ENCODE data around the gene NKX1-1.

The NKX1-1 gene

GRCh38 chr4:1402516-1403091 lies 3.6 kb downstream of the NKX1-1 start:
- DNase-seq (ENCODE audit: insufficient read length, low spot score) (no peak), FAIRE-seq (no peak)
- TF ChIP-seq CTCF (IDR thresholded peaks at IDR 0.05; ENCODE audit: insufficient read depth, missing control alignments), result no peak

GRCh38 chr4:1402021-1402515 lies 4.2 kb downstream of the NKX1-1 start:
- TF ChIP-seq CTCF (IDR thresholded peaks at IDR 0.05; ENCODE audit: insufficient read depth, missing control alignments), result no peak
- no peak for FAIRE-seq
- no peak for DNase-seq (ENCODE audit: insufficient read length, low spot score)

DNA sequence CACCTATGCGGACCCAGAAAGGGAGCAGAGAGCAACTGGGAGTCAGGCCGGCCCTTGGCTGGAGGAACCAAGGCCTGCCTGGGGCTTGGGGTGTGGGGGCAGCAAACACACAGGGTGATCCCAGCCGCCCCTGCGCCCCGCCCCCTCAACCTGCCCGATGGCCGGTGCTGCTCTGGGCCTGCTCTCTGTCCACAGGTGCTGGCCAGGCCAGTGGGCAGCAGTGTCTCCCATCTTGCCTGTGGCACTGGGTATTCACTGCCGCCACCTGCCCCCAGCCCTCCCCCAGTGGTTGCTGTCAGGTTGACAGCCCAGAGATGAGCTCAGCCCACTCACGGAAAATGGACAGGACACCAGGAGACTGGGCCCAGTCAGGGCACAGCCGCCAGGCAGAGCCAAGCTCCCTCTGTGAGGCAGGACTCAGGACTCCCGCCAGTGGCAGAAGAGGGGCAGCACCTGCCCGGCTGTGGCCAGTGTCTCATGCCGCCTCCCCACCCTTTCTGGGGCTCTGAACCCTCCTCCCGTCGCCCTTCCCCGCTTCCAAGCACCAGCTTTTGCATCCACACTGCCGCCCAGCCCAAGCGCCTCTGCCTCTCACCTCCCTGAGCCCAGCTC lies 4.7 kb downstream of the NKX1-1 start:
- FAIRE-seq, result no peak
- TF ChIP-seq CTCF (IDR thresholded peaks at IDR 0.05; ENCODE audit: insufficient read depth, missing control alignments), result no peak
- no peak for DNase-seq (ENCODE audit: insufficient read length, low spot score)

DNA sequence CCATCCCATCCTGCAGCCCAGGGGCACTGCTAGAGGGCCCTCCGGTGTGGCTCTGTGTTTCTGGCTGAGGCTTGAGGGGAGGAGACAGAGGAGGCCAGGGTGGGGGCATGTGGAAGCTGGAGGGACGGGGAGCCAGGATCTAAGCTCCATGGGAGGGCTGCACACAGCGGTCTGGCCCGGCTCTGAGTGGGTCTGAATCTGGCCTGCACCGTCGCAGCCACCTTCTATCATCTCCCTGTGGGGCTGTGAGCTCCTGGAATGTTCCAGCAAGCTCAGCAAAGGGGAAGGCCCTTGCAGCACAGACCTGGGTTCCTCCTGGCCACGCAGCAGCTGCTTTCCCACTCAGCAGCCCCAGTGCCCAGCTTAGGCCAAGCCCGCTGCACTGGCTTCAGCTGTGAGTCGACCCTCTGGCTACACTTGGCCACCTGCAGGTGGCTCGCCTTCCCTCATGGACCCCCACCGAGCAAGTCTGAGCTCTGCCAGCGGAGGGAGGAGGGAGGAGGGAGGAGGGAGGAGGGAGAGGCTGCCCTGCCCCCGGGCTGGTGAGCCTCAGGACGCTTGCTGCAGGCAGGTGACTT lies 5.3 kb downstream of the NKX1-1 start:
- FAIRE-seq, result no peak
- DNase-seq (ENCODE audit: insufficient read length, low spot score), result no peak
- TF ChIP-seq CTCF (IDR thresholded peaks at IDR 0.05; ENCODE audit: insufficient read depth, missing control alignments), result no peak

DNA sequence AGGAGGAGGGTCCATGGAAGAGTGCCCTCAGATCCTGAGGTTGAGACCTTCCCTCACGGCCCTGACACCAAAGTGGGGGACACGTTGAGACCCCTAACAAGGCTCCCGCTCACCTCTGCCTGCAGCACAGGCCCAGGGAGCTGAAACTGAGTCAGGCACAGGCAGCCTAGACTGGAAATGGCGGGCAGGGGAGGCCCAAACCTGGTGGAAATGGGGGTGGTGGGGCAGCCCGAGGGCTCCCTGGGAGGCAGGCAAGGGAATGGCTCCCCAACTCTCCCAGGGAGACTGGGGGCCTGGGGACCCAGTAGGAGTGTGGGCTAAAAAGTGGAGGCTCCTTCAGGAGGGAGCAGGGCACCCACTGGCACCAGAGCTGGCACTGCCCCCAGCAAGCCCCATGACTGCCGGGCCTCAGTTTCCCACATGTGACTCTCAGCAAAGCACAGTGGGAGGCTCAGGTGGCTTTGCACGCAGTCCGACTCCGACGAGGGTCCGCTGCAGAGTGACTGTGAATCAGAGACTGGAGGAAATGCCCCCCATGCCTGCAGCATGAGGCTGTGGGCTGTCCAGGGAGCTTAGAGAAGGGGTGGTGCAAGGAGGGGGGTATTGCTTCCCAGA lies 5.9 kb downstream of the NKX1-1 start:
- TF ChIP-seq CTCF (IDR thresholded peaks at IDR 0.05; ENCODE audit: insufficient read depth, missing control alignments), result no peak
- FAIRE-seq, result no peak
- DNase-seq (ENCODE audit: insufficient read length, low spot score), result no peak

DNA sequence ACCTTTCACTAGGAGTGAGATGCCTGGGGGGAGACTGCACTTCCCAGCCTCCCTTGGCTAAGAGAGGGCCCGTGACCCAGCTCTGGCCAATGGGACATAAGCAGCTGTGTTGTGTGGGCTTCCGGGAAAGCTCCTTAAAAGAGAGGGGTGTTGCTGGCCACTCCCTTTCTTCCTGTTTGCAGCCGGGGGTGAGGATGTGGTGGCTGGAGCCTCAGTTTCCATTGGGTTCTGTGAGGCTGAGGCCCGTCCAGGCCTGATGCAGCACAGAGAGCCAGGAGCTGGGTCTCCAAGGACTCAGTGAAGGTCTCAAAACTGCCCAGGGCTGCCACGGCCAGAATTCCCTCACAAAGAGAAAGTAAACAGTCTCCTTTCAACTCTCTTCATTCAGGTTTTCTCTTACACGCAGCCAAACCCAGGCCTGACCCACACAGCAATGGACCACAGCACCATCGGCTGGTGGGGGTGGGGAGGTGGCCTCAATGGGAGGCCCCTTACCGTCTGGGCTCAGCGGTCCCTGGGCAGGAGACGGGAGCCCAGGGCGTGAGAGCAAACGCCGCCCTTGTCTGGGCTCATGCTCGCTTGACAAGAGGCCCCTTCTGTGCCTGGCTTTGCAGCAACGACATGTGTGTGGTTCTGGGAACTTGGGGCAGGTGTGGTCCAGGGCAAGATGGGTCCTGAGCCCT lies 6.6 kb downstream of the NKX1-1 start:
- no peak for TF ChIP-seq CTCF (IDR thresholded peaks at IDR 0.05; ENCODE audit: insufficient read depth, missing control alignments)
- no peak for DNase-seq (ENCODE audit: insufficient read length, low spot score)
- FAIRE-seq, result no peak
